H1 (cell line): ENCODE results near the gene SPPL3. TPM values are rescaled to one million over a fixed set of nuclear protein-coding genes. Genes with fewer than 3 reads are reported as not detected.

ENCODE experiments used
- CTCF ChIA-PET: fragments of 300-600 bp; sonication (Branson Sonifier 250); formaldehyde crosslinking; loops from one replicate; lab custom pipeline; 2021; ENCODE audit not compliant: partially characterized antibody; lab: Charles Lee
- POLR2A ChIA-PET: fragments of 300-600 bp; sonication (Branson Sonifier 250); formaldehyde crosslinking; loops from one replicate; lab custom pipeline; 2021; ENCODE audit warnings: inconsistent platforms; ENCODE audit not compliant: partially characterized antibody; lab: Charles Lee
- DNase-seq, 2 experiments: peaks; one replicate each; pipeline versions ENCODE4 v3.0.0 to v3.0.0-alpha.2; 2010 to 2022; ENCODE audit warnings: low spot score in 2 of 2, low read depth in 1 of 2, mixed read lengths in 1 of 2
- FAIRE-seq: peaks from 2 replicates; lab custom pipeline; 2011; peaks lifted over from hg19 to GRCh38; lab: Jason Lieb, UNC
- H2AFZ ChIP-seq: 2 replicates; pipeline ENCODE4 v1.8.1; 2012; ENCODE audit warnings: low read length, inconsistent platforms
- H2AK5ac ChIP-seq: 2 replicates; pipeline ENCODE4 v1.6.1; 2013; ENCODE audit warnings: low read depth, low read length
- H2BK120ac ChIP-seq: replicated peaks from 2 replicates; pipeline ENCODE3; 2013; ENCODE audit warnings: low read depth, low read length, inconsistent platforms
- H2BK12ac ChIP-seq: 2 replicates; pipeline ENCODE4 v1.6.1; 2013; ENCODE audit warnings: low read depth, low read length
- H2BK15ac ChIP-seq: 2 replicates; pipeline ENCODE4 v1.6.1; 2013; ENCODE audit warnings: low read length
- H2BK20ac ChIP-seq: 2 replicates; pipeline ENCODE4 v1.6.1; 2013; ENCODE audit warnings: low read length
- H2BK5ac ChIP-seq: 2 replicates; pipeline ENCODE4 v1.6.1; 2013; ENCODE audit warnings: low read depth, low read length
- H3K14ac ChIP-seq: 2 replicates; pipeline ENCODE4 v1.6.1; 2013; ENCODE audit warnings: inconsistent platforms; ENCODE audit not compliant: insufficient read length
- H3K18ac ChIP-seq: 2 replicates; pipeline ENCODE4 v1.6.1; 2013; ENCODE audit warnings: low read length; ENCODE audit errors: extremely low read depth
- H3K23ac ChIP-seq: 2 replicates; pipeline ENCODE4 v1.6.1; 2013; ENCODE audit warnings: inconsistent platforms; ENCODE audit not compliant: insufficient read length
- H3K23me2 ChIP-seq: 2 replicates; pipeline ENCODE4 v1.6.1; 2013; ENCODE audit warnings: low read depth, low read length
- H3K27ac ChIP-seq: 2 replicates; pipeline ENCODE4 v1.6.1; 2011; ENCODE audit warnings: low read depth, low read length, inconsistent platforms
- H3K27me3 ChIP-seq, 4 experiments: replicated peaks in 1 of 4; 1 replicate in 1 of 4; 2 replicates in 3 of 4; pipeline versions ENCODE4 v1.6.1 to v1.8.1; 2011 to 2013; ENCODE audit warnings: low read length in 3 of 4, mild to moderate bottlenecking in 3 of 4, inconsistent platforms in 2 of 4, mixed read lengths in 2 of 4, moderate library complexity in 1 of 4; ENCODE audit not compliant: control insufficient read depth in 3 of 4, insufficient read depth in 3 of 4; ENCODE audit errors: extremely low read depth in 1 of 4
- H3K36me3 ChIP-seq, 4 experiments: 2 replicates each; pipeline versions ENCODE4 v1.6.1 to v1.8.1; 2011 to 2013; ENCODE audit warnings: mild to moderate bottlenecking in 4 of 4, low read length in 3 of 4, moderate library complexity in 2 of 4, control low read depth in 1 of 4, inconsistent platforms in 1 of 4; ENCODE audit not compliant: insufficient read depth in 4 of 4, control insufficient read depth in 2 of 4
- H3K4ac ChIP-seq: replicated peaks from 2 replicates; pipeline ENCODE3; 2013; ENCODE audit warnings: low read length, low read depth, mixed read lengths, inconsistent platforms; ENCODE audit not compliant: insufficient read length
- H3K4me1 ChIP-seq, 4 experiments: replicated peaks in 1 of 4; 1 replicate in 1 of 4; 2 replicates in 3 of 4; pipeline versions ENCODE4 v1.6.1 to v1.8.1; 2011 to 2013; ENCODE audit warnings: low read length in 3 of 4, inconsistent platforms in 2 of 4, mixed read lengths in 1 of 4; ENCODE audit not compliant: insufficient read depth in 4 of 4, control insufficient read depth in 3 of 4
- H3K4me2 ChIP-seq, 2 experiments: 2 replicates each; pipeline versions ENCODE4 v1.6.1 to v1.8.1; 2011 to 2013; ENCODE audit warnings: low read depth in 2 of 2, low read length in 2 of 2, control low read depth in 1 of 2, inconsistent platforms in 1 of 2, mild to moderate bottlenecking in 1 of 2; ENCODE audit not compliant: insufficient read depth in 1 of 2
- H3K4me3 ChIP-seq, 4 experiments: fragments of 200-600, 300-600 bp in 1 of 4; sonication (generic), shearing (Covaris generic), sonication (Bioruptor Twin) in 1 of 4; 2 replicates each; pipeline versions ENCODE4 v1.5.1 to v1.8.1; 2011 to 2016; ENCODE audit warnings: low read length in 4 of 4, low read depth in 3 of 4, control low read depth in 2 of 4, inconsistent platforms in 2 of 4, mild to moderate bottlenecking in 2 of 4, mixed read lengths in 1 of 4, moderate library complexity in 1 of 4; ENCODE audit not compliant: insufficient read depth in 2 of 4; ENCODE audit errors: extremely low read depth in 1 of 4
- H3K56ac ChIP-seq: replicated peaks from 2 replicates; pipeline ENCODE3; 2013; ENCODE audit warnings: low read depth, mild to moderate bottlenecking, mixed read lengths, low read length, inconsistent platforms; ENCODE audit not compliant: insufficient read length
- H3K79me1 ChIP-seq: 2 replicates; pipeline ENCODE4 v1.6.1; 2013; ENCODE audit warnings: low read depth, low read length, control low read depth
- H3K79me2 ChIP-seq, 2 experiments: 2 replicates each; pipeline versions ENCODE4 v1.6.1 to v1.8.1; 2012 to 2013; ENCODE audit warnings: low read length in 2 of 2, mild to moderate bottlenecking in 2 of 2, inconsistent platforms in 1 of 2; ENCODE audit not compliant: insufficient read depth in 2 of 2, control insufficient read depth in 1 of 2
- H3K9ac ChIP-seq, 4 experiments: replicated peaks in 1 of 4; 1 replicate in 1 of 4; 2 replicates in 3 of 4; pipeline versions ENCODE4 v1.6.1 to v1.8.1; 2011 to 2013; ENCODE audit warnings: low read depth in 3 of 4, low read length in 3 of 4, control low read depth in 2 of 4, mild to moderate bottlenecking in 2 of 4, moderate library complexity in 2 of 4, inconsistent platforms in 1 of 4; ENCODE audit errors: extremely low read depth in 1 of 4
- H3K9me3 ChIP-seq, 2 experiments: 2 replicates each; pipeline versions ENCODE4 v1.6.1 to v1.8.1; 2012 to 2013; ENCODE audit warnings: mild to moderate bottlenecking in 2 of 2, moderate library complexity in 2 of 2, control low read depth in 1 of 2, inconsistent platforms in 1 of 2, low read depth in 1 of 2, low read length in 1 of 2, mixed read lengths in 1 of 2; ENCODE audit not compliant: insufficient read depth in 2 of 2
- H4K20me1 ChIP-seq, 2 experiments: replicated peaks in 1 of 2; 2 replicates each; pipeline versions ENCODE3 to v1.8.1; 2011 to 2013; ENCODE audit warnings: inconsistent platforms in 2 of 2, low read length in 2 of 2, mild to moderate bottlenecking in 1 of 2; ENCODE audit not compliant: insufficient read depth in 2 of 2, control insufficient read depth in 1 of 2
- H4K5ac ChIP-seq: 2 replicates; pipeline ENCODE4 v1.6.1; 2013; ENCODE audit warnings: low read length, low read depth, mixed read lengths, inconsistent platforms; ENCODE audit not compliant: insufficient read length
- H4K8ac ChIP-seq: 2 replicates; pipeline ENCODE4 v1.8.0; 2013; ENCODE audit warnings: mild to moderate bottlenecking, moderate library complexity, low read length, inconsistent platforms; ENCODE audit not compliant: insufficient read depth; ENCODE audit errors: extremely low read depth
- H4K91ac ChIP-seq: replicated peaks from 2 replicates; pipeline ENCODE3; 2013; ENCODE audit warnings: low read length, mixed read lengths, inconsistent platforms; ENCODE audit not compliant: insufficient read length
- BACH1 ChIP-seq: IDR thresholded peaks from 2 replicates; pipeline ENCODE4 v1.6.1; 2012; ENCODE audit warnings: low read length, improper control_type of control experiment
- EGR1 ChIP-seq: IDR thresholded peaks from 2 replicates; pipeline ENCODE4 v1.6.1; 2011; ENCODE audit warnings: low read depth, low read length, borderline replicate concordance
- KDM5A ChIP-seq: fragments of 200-600 bp; IDR thresholded peaks from 2 replicates; pipeline ENCODE4 v1.7.1; 2012; ENCODE audit warnings: mild to moderate bottlenecking, low read length, inconsistent platforms, mixed read lengths
- RFX5 ChIP-seq: IDR thresholded peaks from 2 replicates; pipeline ENCODE4 v1.6.1; 2011; ENCODE audit warnings: low read depth, low read length, improper control_type of control experiment, borderline replicate concordance
- SRF ChIP-seq: IDR thresholded peaks from 2 replicates; pipeline ENCODE4 v1.6.1; 2011; ENCODE audit warnings: mild to moderate bottlenecking, low read depth, low read length, moderate library complexity
- SUZ12 ChIP-seq: fragments of 200-600 bp; sonication (generic); IDR thresholded peaks from 2 replicates; pipeline ENCODE4 v1.6.1; 2012; ENCODE audit warnings: mild to moderate bottlenecking, inconsistent platforms, low read length, moderate library complexity, mixed read lengths
- TAF7 ChIP-seq: optimal IDR thresholded peaks from 2 replicates; pipeline ENCODE3; 2011; ENCODE audit warnings: low read depth, mild to moderate bottlenecking, inconsistent platforms, low read length, moderate library complexity, borderline replicate concordance
- TEAD4 ChIP-seq: IDR thresholded peaks from 2 replicates; pipeline ENCODE4 v1.6.1; 2012; ENCODE audit warnings: low read depth, low read length, inconsistent platforms, mixed read lengths
- WGBS, 2 experiments: shearing (Covaris generic) in 1 of 2; methylation state at CpG; one replicate each; pipeline versions ENCODE4 v1.1.6 to v1.1.7; 2013 to 2015; ENCODE audit warnings: low lambda C conversion rate in 2 of 2, mixed read lengths in 2 of 2, inconsistent platforms in 1 of 2, low coverage in 1 of 2, missing lambda C conversion rate in 1 of 2; ENCODE audit not compliant: insufficient replicate concordance in 2 of 2, insufficient coverage in 1 of 2, insufficient read length in 1 of 2; ENCODE audit errors: extremely low coverage in 1 of 2, missing lambda C conversion rate in 1 of 2; 5-methylcytosine and 5-hydroxymethylcytosine counted together
- polyA plus RNA-seq, 7 experiments: library from polyadenylated mRNA; depleted of rRNA in 3 of 7; stranded (reverse) in 5 of 7; unstranded in 2 of 7; fragments of >200 nt in 5 of 7; fragments of 200-250 nt in 2 of 7; gene quantifications; 1 replicate in 5 of 7; 2 replicates in 1 of 7; 4 replicates in 1 of 7; pipeline versions ENCODE4 v1.2.1 to v1.2.3, GENCODE V29; 2011 to 2013; ENCODE audit warnings: missing spikeins in 2 of 7, mixed read lengths in 2 of 7
- total RNA-seq: library from RNA; stranded (reverse); fragmentation: NEBNext Ultra II Directional; extraction: Animal tissue kit (Norgen Biotek cat#: 25700); gene quantifications from 2 replicates; pipeline ENCODE4 v1.2.1, GENCODE V29; 2021
- TF ChIP-seq, protein P1 (sequence below): IDR thresholded peaks from 2 replicates; pipeline ENCODE4 v1.6.1; 2011; ENCODE audit warnings: low read depth, mild to moderate bottlenecking, low read length; ENCODE audit not compliant: insufficient read depth

SPPL3 gene
- total and polyA plus RNA-seq, 2 of the 8 experiments (the other 6 are each of a cell fraction or from before 2014, with no cell fraction given), result 27.3 to 48.4 TPM

- ChIA-PET CTCF (interaction anchor here (0.6 to 2.1 kb wide), 5 partner anchors 8 to 362 kb away, joined by 3 to 7 read pairs (median 3); no protein-coding TSS in a partner anchor), POLR2A (no interaction called here)
- no peaks in the 10 kb centered on the region for H3K36me3 ChIP-seq
- H3K27ac ChIP-seq, result no peak overlapping the region
- FAIRE-seq (no peak), DNase-seq (no peak)
- H3K18ac ChIP-seq, result no peak overlapping the region
- no peak overlapping the region for H3K4me2 ChIP-seq
- H2BK12ac ChIP-seq, result no peak overlapping the region
- no peak overlapping the region for H2BK20ac ChIP-seq
- H3K27me3 ChIP-seq, result no peaks in the 10 kb centered on the region
- no peak overlapping the region for H3K9ac ChIP-seq
- H2AFZ ChIP-seq, result no peak overlapping the region
- H4K5ac ChIP-seq, result no peak overlapping the region
- no peak overlapping the region for H3K4ac ChIP-seq
- H3K23me2 ChIP-seq, result no peaks in the 10 kb centered on the region
- no peak overlapping the region for H3K56ac ChIP-seq
- no peak overlapping the region for H2BK5ac ChIP-seq
- no peak overlapping the region for H2BK120ac ChIP-seq
- H4K20me1 ChIP-seq, result no peaks in the 10 kb centered on the region
- H3K14ac ChIP-seq, result no peak overlapping the region
- no peak overlapping the region for H3K23ac ChIP-seq
- no peak overlapping the region for H4K8ac ChIP-seq
- no peaks in the 10 kb centered on the region for H3K4me1 ChIP-seq
- H3K9me3 ChIP-seq, result no peaks in the 10 kb centered on the region
- H3K4me3 ChIP-seq, result no peak overlapping the region
- H3K79me2 ChIP-seq, result no peaks in the 10 kb centered on the region
- no peak for TF ChIP-seq BACH1
- no peak for TF ChIP-seq SRF
- no peak for TF ChIP-seq TAF7
- no peak for TF ChIP-seq SUZ12
- no peak for TF ChIP-seq EGR1
- TF ChIP-seq RFX5, result no peak
- TF ChIP-seq TEAD4, result no peak
- TF ChIP-seq, protein P1, sequence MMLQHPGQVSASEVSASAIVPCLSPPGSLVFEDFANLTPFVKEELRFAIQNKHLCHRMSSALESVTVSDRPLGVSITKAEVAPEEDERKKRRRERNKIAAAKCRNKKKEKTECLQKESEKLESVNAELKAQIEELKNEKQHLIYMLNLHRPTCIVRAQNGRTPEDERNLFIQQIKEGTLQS, result no peak
- TF ChIP-seq KDM5A, result no peak
- WGBS, 2 experiments, result 71% methylated on average over 2 of the region's 5 CpGs; no CpG with 5 or more reads in 1 of the 2 experiments
- no peaks in the 10 kb centered on the region for H3K79me1 ChIP-seq
- H2AK5ac ChIP-seq, result no peak overlapping the region
- no peak overlapping the region for H2BK15ac ChIP-seq
- no peak overlapping the region for H4K91ac ChIP-seq
Measured at GRCh38 chr12:120940799-120941198, 36.6 kb upstream of the SPPL3 start.
